HepG2 (cell line): ENCODE data around the gene CGREF1. TPM values are rescaled to one million over a fixed set of nuclear protein-coding genes. Genes with fewer than 3 reads are reported as not detected.

Experiments
- EEA1 ChIP-seq: sonication (generic); formaldehyde crosslinking; IDR thresholded peaks from 2 replicates; pipeline ENCODE4 v1.5.1; 2020; ENCODE audit warnings: mild to moderate bottlenecking, missing genetic modification reagents, borderline replicate concordance
- HOXA5 ChIP-seq: sonication (generic); formaldehyde crosslinking; IDR thresholded peaks from 2 replicates; pipeline ENCODE4 v1.4.0; 2020; ENCODE audit warnings: missing genetic modification reagents
- KDM1A ChIP-seq: IDR thresholded peaks from 2 replicates; pipeline ENCODE4 v1.6.1; 2016; ENCODE audit warnings: missing compliant biosample characterization
- MAFK ChIP-seq, 2 experiments: IDR thresholded peaks in 1 of 2; conservative IDR thresholded peaks in 1 of 2; 2 replicates each; pipeline ENCODE4 v1.6.1; 2011; ENCODE audit warnings: improper control_type of control experiment in 2 of 2, low read length in 2 of 2
- MEIS1 ChIP-seq: sonication (generic); formaldehyde crosslinking; IDR thresholded peaks from 2 replicates; pipeline ENCODE4 v1.9.0; 2021; ENCODE audit warnings: mild to moderate bottlenecking, missing genetic modification reagents, moderate library complexity, borderline replicate concordance
- MIER2 ChIP-seq: IDR thresholded peaks from 2 replicates; pipeline ENCODE4 v1.6.1; 2016; ENCODE audit warnings: missing biosample characterization, missing genetic modification reagents
- NR2F1 ChIP-seq, 2 experiments: fragments of 450-650 bp in 1 of 2; formaldehyde crosslinking in 1 of 2; IDR thresholded peaks; 2 replicates each; pipeline versions ENCODE4 v1.5.0 to v1.6.1; 2016 to 2020; ENCODE audit warnings: mild to moderate bottlenecking in 1 of 2, missing compliant biosample characterization in 1 of 2, missing genetic modification reagents in 1 of 2, moderate library complexity in 1 of 2
- SCMH1 ChIP-seq: sonication (generic); formaldehyde crosslinking; IDR thresholded peaks from 2 replicates; pipeline ENCODE4 v1.9.0; 2021; ENCODE audit warnings: missing genetic modification reagents, mild to moderate bottlenecking, borderline replicate concordance
- SMAD1 ChIP-seq: sonication (generic); formaldehyde crosslinking; IDR thresholded peaks from 2 replicates; pipeline ENCODE4 v1.4.0; 2020; ENCODE audit warnings: missing genetic modification reagents, low read depth, mild to moderate bottlenecking, borderline replicate concordance
- SMARCE1 ChIP-seq: fragments of 450-650 bp; IDR thresholded peaks from 2 replicates; pipeline ENCODE4 v1.6.1; 2017; ENCODE audit warnings: borderline replicate concordance
- SNAPC2 ChIP-seq: sonication (generic); formaldehyde crosslinking; IDR thresholded peaks from 2 replicates; pipeline ENCODE4 v1.8.1; 2022; ENCODE audit warnings: mild to moderate bottlenecking, missing genetic modification reagents
- SOX6 ChIP-seq, 2 experiments: fragments of 450-650 bp in 1 of 2; sonication (generic) in 1 of 2; formaldehyde crosslinking in 1 of 2; IDR thresholded peaks; 2 replicates each; pipeline versions ENCODE4 v1.4.0 to v1.6.1; 2017 to 2020; ENCODE audit warnings: antibody characterized with exemption in 1 of 2, mild to moderate bottlenecking in 1 of 2, missing genetic modification reagents in 1 of 2
- YY1 ChIP-seq: IDR thresholded peaks from 2 replicates; pipeline ENCODE4 v1.6.1; 2011; ENCODE audit warnings: low read length, low read depth, moderate library complexity, mild to moderate bottlenecking; ENCODE audit not compliant: insufficient read depth, insufficient replicate concordance
- ZNF335 ChIP-seq: sonication (generic); formaldehyde crosslinking; IDR thresholded peaks from 2 replicates; pipeline ENCODE4 v1.4.0; 2020; ENCODE audit warnings: missing genetic modification reagents
- ZNF678 ChIP-seq: sonication (generic); formaldehyde crosslinking; IDR thresholded peaks from 2 replicates; pipeline ENCODE4 v1.4.0; 2020; ENCODE audit warnings: mild to moderate bottlenecking, missing genetic modification reagents
- ZNF746 ChIP-seq: sonication (generic); formaldehyde crosslinking; IDR thresholded peaks from 2 replicates; pipeline ENCODE4 v1.8.0; 2022; ENCODE audit warnings: mild to moderate bottlenecking, missing genetic modification reagents
- polyA plus RNA-seq, 8 experiments: library from polyadenylated mRNA; depleted of rRNA in 3 of 8; stranded (reverse) in 7 of 8; unstranded in 1 of 8; fragments of >200 nt; fragmentation: Illumina TruSeq in 4 of 8; extraction: Trizol in 4 of 8; gene quantifications; 2 replicates each; pipeline versions ENCODE4 v1.2.1 to v1.2.3, GENCODE V29; 2011 to 2016; ENCODE audit warnings: low read depth in 4 of 8, missing spikeins in 1 of 8, mixed read lengths in 1 of 8; ENCODE audit not compliant: insufficient read depth in 1 of 8
- total RNA-seq, 5 experiments: library from RNA; depleted of rRNA; stranded (reverse); fragments of >200 nt; fragmentation: Illumina TruSeq; extraction: Trizol; gene quantifications; 2 replicates each; pipeline ENCODE4 v1.2.3, GENCODE V29; 2016; ENCODE audit warnings: low read depth in 1 of 5
- TF ChIP-seq, protein P1 (sequence below): sonication (generic); formaldehyde crosslinking; IDR thresholded peaks from 2 replicates; pipeline ENCODE4 v1.5.0; 2020; ENCODE audit warnings: missing genetic modification reagents
- TF ChIP-seq, protein P2 (sequence below): sonication (generic); formaldehyde crosslinking; IDR thresholded peaks from 2 replicates; pipeline ENCODE4 v1.4.0; 2020; ENCODE audit warnings: missing genetic modification reagents
- TF ChIP-seq, protein P3 (sequence below): sonication (generic); formaldehyde crosslinking; IDR thresholded peaks from 2 replicates; pipeline ENCODE4 v1.8.0; 2022; ENCODE audit warnings: mild to moderate bottlenecking, missing genetic modification reagents
- TF ChIP-seq, protein P4 (sequence below): IDR thresholded peaks from 2 replicates; pipeline ENCODE4 v1.6.1; 2016; ENCODE audit warnings: low read depth, control low read depth

Gene CGREF1
- total and polyA plus RNA-seq, 2 of the 13 experiments (the other 11 are each of a cell fraction or from before 2014, with no cell fraction given): 13.9 to 23.4 TPM

DNA sequence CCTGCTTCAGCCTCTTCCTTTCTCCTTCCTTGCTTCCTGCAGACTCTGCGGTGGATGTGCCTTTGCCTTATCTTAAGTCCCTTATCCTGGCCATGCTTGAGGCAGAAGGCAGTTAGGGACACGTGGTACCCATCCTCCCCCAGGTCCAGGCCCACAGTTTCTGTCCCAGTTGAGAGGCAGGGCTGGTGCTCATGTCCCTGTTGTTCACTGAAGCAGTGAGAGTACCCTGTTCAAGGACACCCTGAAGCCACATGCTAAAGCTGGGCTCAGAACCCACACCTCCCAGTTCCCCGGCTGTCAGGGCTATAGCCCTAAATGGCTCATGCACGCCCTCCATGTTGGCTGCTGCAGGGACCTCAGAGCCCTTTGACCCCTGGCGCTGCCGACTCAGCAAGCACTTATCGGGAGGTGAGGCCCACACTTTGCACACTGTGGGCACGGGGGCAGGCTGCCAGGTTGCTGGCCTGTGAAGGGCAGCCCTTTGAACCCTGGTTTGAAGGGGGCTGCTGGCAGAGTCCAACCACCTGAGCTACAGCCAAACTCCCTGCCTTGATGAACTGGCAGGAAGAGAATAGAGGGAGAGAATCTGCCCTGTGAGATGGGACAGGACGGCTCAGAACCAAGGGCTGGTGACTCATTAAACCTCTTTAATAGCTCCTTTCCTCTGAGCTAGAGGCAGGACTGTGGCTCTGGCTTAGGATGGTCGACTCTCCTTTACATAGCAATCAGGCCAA, 26.1 kb downstream of the CGREF1 start (continued):
- TF ChIP-seq ZNF678 (CRISPR knock-in tag): peak; percentile 5; the same call in 1 of the 2 replicates
- TF ChIP-seq SOX6 (IDR thresholded peaks at IDR 0.05): no peak
- TF ChIP-seq SOX6 (CRISPR knock-in tag; IDR thresholded peaks at IDR 0.05): peak; percentile 83
- no peak; the same call in 1 of the 2 replicates for TF ChIP-seq MEIS1 (CRISPR knock-in tag)
- TF ChIP-seq SCMH1 (CRISPR knock-in tag): no peak
- no peak for TF ChIP-seq SMAD1 (CRISPR knock-in tag)
- TF ChIP-seq, protein P1, sequence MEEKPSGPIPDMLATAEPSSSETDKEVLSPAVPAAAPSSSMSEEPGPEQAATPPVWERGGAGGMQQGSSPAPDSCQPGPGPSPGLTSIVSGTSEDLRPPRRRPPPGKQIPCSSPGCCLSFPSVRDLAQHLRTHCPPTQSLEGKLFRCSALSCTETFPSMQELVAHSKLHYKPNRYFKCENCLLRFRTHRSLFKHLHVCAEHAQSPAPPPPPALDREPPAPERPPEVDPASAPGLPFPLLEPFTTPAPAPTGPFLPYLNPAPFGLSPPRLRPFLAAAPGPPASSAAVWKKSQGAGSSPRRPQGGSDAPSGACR: no peak; the same call in 1 of the 2 replicates
- TF ChIP-seq, protein P2, sequence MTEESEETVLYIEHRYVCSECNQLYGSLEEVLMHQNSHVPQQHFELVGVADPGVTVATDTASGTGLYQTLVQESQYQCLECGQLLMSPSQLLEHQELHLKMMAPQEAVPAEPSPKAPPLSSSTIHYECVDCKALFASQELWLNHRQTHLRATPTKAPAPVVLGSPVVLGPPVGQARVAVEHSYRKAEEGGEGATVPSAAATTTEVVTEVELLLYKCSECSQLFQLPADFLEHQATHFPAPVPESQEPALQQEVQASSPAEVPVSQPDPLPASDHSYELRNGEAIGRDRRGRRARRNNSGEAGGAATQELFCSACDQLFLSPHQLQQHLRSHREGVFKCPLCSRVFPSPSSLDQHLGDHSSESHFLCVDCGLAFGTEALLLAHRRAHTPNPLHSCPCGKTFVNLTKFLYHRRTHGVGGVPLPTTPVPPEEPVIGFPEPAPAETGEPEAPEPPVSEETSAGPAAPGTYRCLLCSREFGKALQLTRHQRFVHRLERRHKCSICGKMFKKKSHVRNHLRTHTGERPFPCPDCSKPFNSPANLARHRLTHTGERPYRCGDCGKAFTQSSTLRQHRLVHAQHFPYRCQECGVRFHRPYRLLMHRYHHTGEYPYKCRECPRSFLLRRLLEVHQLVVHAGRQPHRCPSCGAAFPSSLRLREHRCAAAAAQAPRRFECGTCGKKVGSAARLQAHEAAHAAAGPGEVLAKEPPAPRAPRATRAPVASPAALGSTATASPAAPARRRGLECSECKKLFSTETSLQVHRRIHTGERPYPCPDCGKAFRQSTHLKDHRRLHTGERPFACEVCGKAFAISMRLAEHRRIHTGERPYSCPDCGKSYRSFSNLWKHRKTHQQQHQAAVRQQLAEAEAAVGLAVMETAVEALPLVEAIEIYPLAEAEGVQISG (CRISPR knock-in tag): peak; percentile 88
- TF ChIP-seq SNAPC2 (CRISPR knock-in tag): peak; percentile 89
- no peak for TF ChIP-seq SMARCE1
- no peak; the same call in 1 of the 2 replicates for TF ChIP-seq HOXA5 (CRISPR knock-in tag)
- peak; percentile 92 to 98 for TF ChIP-seq NR2F1 (CRISPR knock-in tag; IDR thresholded peaks at IDR 0.05)
- 0 out of 2 replicates have a peak, but pooled peaks have one; percentile 33 for TF ChIP-seq MIER2 (CRISPR knock-in tag)
- peak; percentile 89 for TF ChIP-seq YY1
- TF ChIP-seq ZNF746 (CRISPR knock-in tag): peak; percentile 56; the same call in 1 of the 2 replicates
- no peak for TF ChIP-seq EEA1 (CRISPR knock-in tag)
- TF ChIP-seq ZNF335 (CRISPR knock-in tag): no peak
- TF ChIP-seq, protein P3, sequence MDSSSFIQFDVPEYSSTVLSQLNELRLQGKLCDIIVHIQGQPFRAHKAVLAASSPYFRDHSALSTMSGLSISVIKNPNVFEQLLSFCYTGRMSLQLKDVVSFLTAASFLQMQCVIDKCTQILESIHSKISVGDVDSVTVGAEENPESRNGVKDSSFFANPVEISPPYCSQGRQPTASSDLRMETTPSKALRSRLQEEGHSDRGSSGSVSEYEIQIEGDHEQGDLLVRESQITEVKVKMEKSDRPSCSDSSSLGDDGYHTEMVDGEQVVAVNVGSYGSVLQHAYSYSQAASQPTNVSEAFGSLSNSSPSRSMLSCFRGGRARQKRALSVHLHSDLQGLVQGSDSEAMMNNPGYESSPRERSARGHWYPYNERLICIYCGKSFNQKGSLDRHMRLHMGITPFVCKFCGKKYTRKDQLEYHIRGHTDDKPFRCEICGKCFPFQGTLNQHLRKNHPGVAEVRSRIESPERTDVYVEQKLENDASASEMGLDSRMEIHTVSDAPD: peak; percentile 94
- TF ChIP-seq, protein P4, sequence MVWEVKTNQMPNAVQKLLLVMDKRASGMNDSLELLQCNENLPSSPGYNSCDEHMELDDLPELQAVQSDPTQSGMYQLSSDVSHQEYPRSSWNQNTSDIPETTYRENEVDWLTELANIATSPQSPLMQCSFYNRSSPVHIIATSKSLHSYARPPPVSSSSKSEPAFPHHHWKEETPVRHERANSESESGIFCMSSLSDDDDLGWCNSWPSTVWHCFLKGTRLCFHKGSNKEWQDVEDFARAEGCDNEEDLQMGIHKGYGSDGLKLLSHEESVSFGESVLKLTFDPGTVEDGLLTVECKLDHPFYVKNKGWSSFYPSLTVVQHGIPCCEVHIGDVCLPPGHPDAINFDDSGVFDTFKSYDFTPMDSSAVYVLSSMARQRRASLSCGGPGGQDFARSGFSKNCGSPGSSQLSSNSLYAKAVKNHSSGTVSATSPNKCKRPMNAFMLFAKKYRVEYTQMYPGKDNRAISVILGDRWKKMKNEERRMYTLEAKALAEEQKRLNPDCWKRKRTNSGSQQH (CRISPR knock-in tag): peak; percentile 78; the same call in 1 of the 2 replicates
- TF ChIP-seq KDM1A (CRISPR knock-in tag): no peak
- TF ChIP-seq MAFK (conservative IDR thresholded peaks at IDR 0.05 in 1 of 2, IDR thresholded peaks at IDR 0.05 in 1 of 2; ENCODE audit: low read length in 2 of 2): peak; percentile 76 to 84
